ENCODE results near the gene PKMYT1. TPM values are rescaled to one million over a fixed set of nuclear protein-coding genes. Genes with fewer than 3 reads are reported as not detected.

The PKMYT1 gene
- total and polyA plus RNA-seq, 2 of the 4 experiments (the other 2 are of a cell fraction), result 1.8 to 14.9 TPM

DNA sequence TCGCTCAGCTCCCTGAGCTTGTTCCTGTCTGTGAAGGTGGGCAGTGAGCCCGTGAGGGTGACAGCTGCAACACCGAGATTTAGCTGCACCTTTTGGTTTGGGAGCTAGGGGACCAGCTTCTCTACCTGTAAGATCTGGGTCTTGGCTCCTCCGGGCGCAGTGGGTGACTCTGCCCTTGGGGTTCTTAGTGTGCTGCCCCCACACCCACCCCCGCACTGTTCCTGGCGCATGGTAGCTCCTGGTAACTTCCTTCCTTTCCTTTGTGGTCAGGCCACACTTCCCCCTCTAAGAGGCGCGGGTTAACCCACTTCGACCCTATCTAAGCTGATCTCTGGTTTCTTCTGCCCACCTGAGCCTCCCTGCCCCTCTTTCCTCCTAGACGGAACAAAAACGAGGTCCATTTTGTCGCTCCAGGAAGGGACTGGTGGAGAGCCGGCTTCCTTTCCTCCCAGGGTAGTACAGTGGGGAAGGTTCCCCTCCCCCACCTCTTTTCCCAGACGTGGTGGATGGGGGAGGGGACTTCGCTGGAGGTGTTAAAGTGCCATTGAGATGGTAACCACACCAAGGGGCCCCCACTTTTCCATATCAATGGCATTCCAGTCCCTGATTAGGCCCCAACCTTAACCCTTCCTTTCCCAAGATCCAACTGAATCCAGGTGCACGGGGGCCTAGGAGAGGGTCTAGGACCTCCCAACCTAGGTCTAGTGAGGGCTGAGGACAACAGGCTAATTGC, 27.9 kb upstream of the PKMYT1 start:
- WGBS, 2 experiments (ENCODE audit: extremely low coverage in 2 of 2, insufficient read length in 1 of 2), result 67% methylated on average over 3 of the region's 17 CpGs; no CpG with 5 or more reads in 1 of the 2 experiments
- Histone ChIP-seq H3K9ac (ENCODE audit: low read depth, low read length) (no peak overlapping the region), H4K91ac (ENCODE audit: insufficient read depth, low read depth, low read length) (no peak overlapping the region), H3K36me3 (ENCODE audit: control insufficient read depth, insufficient read depth, low read length) (no peaks in the 10 kb centered on the region), H3K4me2 (ENCODE audit: low read depth, low read length) (no peak overlapping the region), H2AK5ac (ENCODE audit: low read depth, low read length) (peak overlapping the region; percentile 24; the same call in 1 of the 2 replicates), H2AK9ac (replicated peaks; ENCODE audit: low read depth, low read length, poor library complexity) (no peak overlapping the region), H3K4me1 (ENCODE audit: control insufficient read depth, insufficient read depth, low read length) (peaks cover 3% of the 10 kb centered on the region; the same call in 1 of the 2 replicates), H3K14ac (replicated peaks; ENCODE audit: low read depth, low read length) (no peak overlapping the region), H4K8ac (ENCODE audit: low read depth in 2 of 2, low read length in 2 of 2) (no peak overlapping the region), H4K20me1 (ENCODE audit: insufficient read depth, low read length) (no peaks in the 10 kb centered on the region), H3K56ac (ENCODE audit: extremely low read depth, insufficient read depth, low read length) (no peak overlapping the region), H3K27ac (ENCODE audit: insufficient read depth, low read length) (no peak overlapping the region), H3K18ac (ENCODE audit: low read depth, low read length) (no peak overlapping the region), H2BK5ac (ENCODE audit: low read depth, low read length, poor library complexity, severe bottlenecking) (no peak overlapping the region), H3K4me3 (ENCODE audit: insufficient read depth, low read depth, low read length) (no peak overlapping the region), H2BK120ac (ENCODE audit: low read depth, low read length) (no peak overlapping the region), H3K9me1 (ENCODE audit: insufficient read depth, low read length) (no peaks in the 10 kb centered on the region), H2BK20ac (ENCODE audit: low read depth, low read length) (no peak overlapping the region), H2BK15ac (ENCODE audit: low read depth, low read length) (no peak overlapping the region; the same call in 2 of the 3 replicates), H3K23ac (ENCODE audit: low read depth, low read length) (no peak overlapping the region), H3K9me3 (ENCODE audit: control insufficient read depth, insufficient read depth, low read length) (no peaks in the 10 kb centered on the region), H4K5ac (ENCODE audit: low read depth, low read length) (no peak overlapping the region), H3K27me3 (ENCODE audit: control insufficient read depth, insufficient read depth, low read length) (peaks cover 38% of the 10 kb centered on the region), H2AFZ (replicated peaks; ENCODE audit: low read length, poor library complexity) (no peak overlapping the region), H3K4ac (ENCODE audit: low read depth, low read length) (no peak overlapping the region), H3K79me1 (ENCODE audit: low read depth in 1 of 2, low read length in 2 of 2) (no peaks in the 10 kb centered on the region)
- ChIA-PET POLR2A (ENCODE audit: unreplicated experiment) (no interaction called here), CTCF (interaction anchor here (1.1 kb wide), 1 partner anchor 24 kb away, joined by 3 read pairs; no protein-coding TSS in a partner anchor)
- intact Hi-C loops (cut with micrococcal nuclease), result no loop called here
- in situ Hi-C loops (cut with MboI; ENCODE audit: low sequenced_read_pairs), result no loop called here
- dilution Hi-C loops (cut with HindIII; ENCODE audit: low sequenced_read_pairs, unreplicated experiment), result no loop called here
- BruUV-seq (replicated peaks), result no TSS peak
- no peak for TF ChIP-seq NFE2L2 (IDR thresholded peaks at IDR 0.05; ENCODE audit: low read depth, low read length)
- TF ChIP-seq CHD1 (IDR thresholded peaks at IDR 0.05; ENCODE audit: low read depth, low read length), result no peak
- no peak for TF ChIP-seq SMC3 (IDR thresholded peaks at IDR 0.05; ENCODE audit: low read depth, low read length)
- TF ChIP-seq BHLHE40 (IDR thresholded peaks at IDR 0.05; ENCODE audit: low read depth, low read length), result no peak
- no peak for TF ChIP-seq MAZ (IDR thresholded peaks at IDR 0.05; ENCODE audit: borderline replicate concordance, low read depth, low read length)
- no peak for TF ChIP-seq RCOR1 (IDR thresholded peaks at IDR 0.05; ENCODE audit: insufficient replicate concordance, low read length)
- TF ChIP-seq RFX5 (IDR thresholded peaks at IDR 0.05; ENCODE audit: low read depth, low read length), result no peak
- TF ChIP-seq POLR2A (IDR thresholded peaks at IDR 0.05; ENCODE audit: low read depth, low read length), result no peak
- TF ChIP-seq, protein P1, sequence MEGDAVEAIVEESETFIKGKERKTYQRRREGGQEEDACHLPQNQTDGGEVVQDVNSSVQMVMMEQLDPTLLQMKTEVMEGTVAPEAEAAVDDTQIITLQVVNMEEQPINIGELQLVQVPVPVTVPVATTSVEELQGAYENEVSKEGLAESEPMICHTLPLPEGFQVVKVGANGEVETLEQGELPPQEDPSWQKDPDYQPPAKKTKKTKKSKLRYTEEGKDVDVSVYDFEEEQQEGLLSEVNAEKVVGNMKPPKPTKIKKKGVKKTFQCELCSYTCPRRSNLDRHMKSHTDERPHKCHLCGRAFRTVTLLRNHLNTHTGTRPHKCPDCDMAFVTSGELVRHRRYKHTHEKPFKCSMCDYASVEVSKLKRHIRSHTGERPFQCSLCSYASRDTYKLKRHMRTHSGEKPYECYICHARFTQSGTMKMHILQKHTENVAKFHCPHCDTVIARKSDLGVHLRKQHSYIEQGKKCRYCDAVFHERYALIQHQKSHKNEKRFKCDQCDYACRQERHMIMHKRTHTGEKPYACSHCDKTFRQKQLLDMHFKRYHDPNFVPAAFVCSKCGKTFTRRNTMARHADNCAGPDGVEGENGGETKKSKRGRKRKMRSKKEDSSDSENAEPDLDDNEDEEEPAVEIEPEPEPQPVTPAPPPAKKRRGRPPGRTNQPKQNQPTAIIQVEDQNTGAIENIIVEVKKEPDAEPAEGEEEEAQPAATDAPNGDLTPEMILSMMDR (conservative IDR thresholded peaks at IDR 0.05; ENCODE audit: low read depth, low read length), result no peak
- no peak for TF ChIP-seq RAD21 (IDR thresholded peaks at IDR 0.05; ENCODE audit: low read length)
- TF ChIP-seq CEBPB (IDR thresholded peaks at IDR 0.05; ENCODE audit: low read depth, low read length), result no peak
- TF ChIP-seq FOS (IDR thresholded peaks at IDR 0.05; ENCODE audit: low read depth, low read length), result no peak
- no peak for TF ChIP-seq MAFK (IDR thresholded peaks at IDR 0.05; ENCODE audit: low read depth, low read length)
- no peak for TF ChIP-seq MXI1 (IDR thresholded peaks at IDR 0.05; ENCODE audit: borderline replicate concordance, low read depth, low read length)
- TF ChIP-seq, protein P2, sequence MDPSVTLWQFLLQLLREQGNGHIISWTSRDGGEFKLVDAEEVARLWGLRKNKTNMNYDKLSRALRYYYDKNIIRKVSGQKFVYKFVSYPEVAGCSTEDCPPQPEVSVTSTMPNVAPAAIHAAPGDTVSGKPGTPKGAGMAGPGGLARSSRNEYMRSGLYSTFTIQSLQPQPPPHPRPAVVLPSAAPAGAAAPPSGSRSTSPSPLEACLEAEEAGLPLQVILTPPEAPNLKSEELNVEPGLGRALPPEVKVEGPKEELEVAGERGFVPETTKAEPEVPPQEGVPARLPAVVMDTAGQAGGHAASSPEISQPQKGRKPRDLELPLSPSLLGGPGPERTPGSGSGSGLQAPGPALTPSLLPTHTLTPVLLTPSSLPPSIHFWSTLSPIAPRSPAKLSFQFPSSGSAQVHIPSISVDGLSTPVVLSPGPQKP (IDR thresholded peaks at IDR 0.05; ENCODE audit: borderline replicate concordance, low read depth, low read length), result no peak
- TF ChIP-seq, protein P3, sequence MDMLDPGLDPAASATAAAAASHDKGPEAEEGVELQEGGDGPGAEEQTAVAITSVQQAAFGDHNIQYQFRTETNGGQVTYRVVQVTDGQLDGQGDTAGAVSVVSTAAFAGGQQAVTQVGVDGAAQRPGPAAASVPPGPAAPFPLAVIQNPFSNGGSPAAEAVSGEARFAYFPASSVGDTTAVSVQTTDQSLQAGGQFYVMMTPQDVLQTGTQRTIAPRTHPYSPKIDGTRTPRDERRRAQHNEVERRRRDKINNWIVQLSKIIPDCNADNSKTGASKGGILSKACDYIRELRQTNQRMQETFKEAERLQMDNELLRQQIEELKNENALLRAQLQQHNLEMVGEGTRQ (IDR thresholded peaks at IDR 0.05; ENCODE audit: low read depth, low read length), result no peak
- ATAC-seq (ENCODE audit: low read depth), result no peak
- DNase-seq, result no peak
